HG02588 (cell line): ENCODE measurements around the gene DNAJB6.
"Not testable (repeated sequence)": the region's sequence is repeated elsewhere in the genome, so short reads cannot be mapped to it uniquely, and the experiment has no call there.

Experiments
- ATAC-seq: cut with Tn5 transposase; IDR thresholded peaks from one replicate; pipeline ENCODE4 v1.9.1; 2021; ENCODE audit warnings: mild to moderate bottlenecking, moderate library complexity; ENCODE audit not compliant: unreplicated experiment

The DNAJB6 gene

DNA sequence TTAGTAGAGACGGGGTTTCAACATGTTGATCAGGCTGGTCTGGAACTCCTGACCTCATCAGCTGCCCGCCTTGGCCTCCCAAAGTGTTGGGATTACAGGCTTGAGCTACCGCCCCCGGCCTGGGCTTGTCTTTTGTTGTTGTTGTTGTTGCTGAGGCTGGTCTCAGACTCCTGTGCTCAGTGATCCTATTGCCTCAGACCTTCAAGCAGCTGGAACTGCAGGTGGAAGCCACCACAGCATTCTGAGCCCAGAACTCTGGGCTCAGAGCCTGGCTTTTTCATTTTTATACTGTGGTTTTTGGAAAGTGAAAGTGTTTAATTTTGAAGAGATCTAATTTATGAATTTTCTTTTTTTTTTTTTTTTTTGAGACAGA lies 16.2 kb upstream of the DNAJB6 start:
- ATAC-seq: no peak

DNA sequence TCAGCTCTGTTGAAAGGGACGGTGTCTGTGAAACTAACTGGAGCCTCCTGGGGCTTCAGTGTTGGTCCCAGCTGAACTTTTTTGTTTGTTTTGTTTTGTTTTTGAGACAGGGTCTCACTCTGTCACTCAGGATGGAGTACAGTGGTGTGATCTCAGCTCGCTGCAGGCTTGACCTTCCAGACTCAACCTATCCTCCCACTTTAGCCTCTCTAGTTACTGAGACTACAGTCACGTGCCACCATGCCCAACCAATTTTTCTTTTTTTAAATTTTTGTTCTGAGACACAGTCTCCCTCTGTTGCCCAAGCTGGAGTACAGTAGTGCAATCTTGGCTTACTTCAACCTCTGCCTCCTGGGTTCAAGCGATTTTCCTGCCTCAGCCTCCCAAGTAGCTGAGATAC lies 13.4 kb upstream of the DNAJB6 start:
- no peak for ATAC-seq

DNA sequence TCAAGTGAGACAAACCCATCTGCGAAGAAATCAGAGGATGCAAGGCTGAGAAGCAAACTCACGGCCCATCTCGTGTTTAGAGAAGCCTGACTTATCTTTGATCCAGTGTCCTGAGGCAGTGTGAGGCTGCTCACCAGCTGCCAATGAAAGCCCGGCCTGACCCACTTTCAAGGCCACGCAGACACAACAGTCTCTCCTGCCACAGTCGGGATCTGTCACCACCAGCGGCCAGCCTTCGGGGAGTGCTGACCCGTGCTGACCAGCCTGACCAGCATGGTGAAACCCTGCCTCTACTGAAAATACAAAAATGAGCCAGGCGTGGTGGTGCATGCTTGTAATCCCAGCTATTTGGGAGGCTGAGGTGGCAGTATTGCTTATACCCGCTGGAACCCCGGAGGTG lies 7.4 kb upstream of the DNAJB6 start:
- ATAC-seq: no peak

DNA sequence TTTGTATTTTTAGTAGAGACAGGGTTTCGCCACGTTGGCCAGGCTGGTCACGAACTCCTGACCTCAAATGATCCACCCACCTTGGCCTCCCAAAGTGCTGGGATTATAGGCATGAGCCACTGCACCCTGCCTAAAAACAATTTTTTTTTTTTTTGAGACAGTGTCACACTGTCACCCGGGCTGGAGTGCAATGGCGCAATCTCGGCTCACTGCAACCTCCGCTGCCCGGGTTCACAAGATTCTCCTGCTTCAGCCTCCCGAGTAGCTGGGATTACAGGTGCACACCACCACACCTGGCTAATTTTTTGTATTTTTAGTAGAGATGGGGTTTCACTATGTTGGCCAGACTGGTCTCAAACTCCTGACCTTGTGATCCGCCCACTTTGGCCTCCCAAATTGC lies 6.2 kb upstream of the DNAJB6 start:
- ATAC-seq: not testable (repeated sequence)

DNA sequence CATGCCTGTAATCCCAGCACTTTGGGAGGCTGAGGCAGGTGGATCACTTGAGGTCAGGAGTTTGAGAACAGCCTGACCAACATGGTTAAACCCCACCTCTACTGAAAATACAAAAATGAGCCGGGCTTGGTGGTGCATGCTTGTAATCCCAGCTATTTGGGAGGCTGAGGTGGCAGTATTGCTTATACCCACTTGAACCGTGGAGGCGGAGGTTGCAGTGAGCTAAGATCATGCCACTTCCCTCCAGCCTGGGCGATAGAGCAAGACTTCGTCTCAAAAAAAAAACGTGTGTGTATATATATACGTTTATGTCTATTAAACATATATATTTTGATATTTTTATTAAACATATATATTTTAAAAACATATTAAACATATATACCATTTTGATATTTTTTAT lies 5.8 kb upstream of the DNAJB6 start:
- ATAC-seq: not testable (repeated sequence)

GRCh38 chr7:157335236-157335635 lies 1.6 kb upstream of the DNAJB6 start:
- ATAC-seq: no peak

DNA sequence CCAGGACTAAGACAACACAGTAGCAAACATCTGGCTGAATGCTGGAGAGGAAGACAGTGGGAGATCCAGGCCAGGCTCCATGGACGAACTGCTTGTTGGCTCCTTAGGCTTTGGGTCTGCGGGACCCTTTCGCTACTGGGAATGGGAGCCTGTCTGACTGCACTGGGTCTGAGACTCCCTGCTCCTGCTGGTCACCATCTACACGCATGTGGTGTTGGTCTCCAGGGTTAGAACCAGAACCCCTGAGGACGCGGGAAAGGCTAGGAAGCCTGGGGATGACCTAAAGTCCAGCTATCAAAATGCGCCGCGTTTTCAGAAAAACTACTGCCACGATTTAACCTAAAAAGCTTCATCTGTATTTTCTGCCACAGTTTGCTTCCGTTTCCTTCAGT lies 817 bp upstream of the DNAJB6 start:
- no peak for ATAC-seq

GRCh38 chr7:157337316-157338149 lies 729 bp downstream of the DNAJB6 start:
- peak; percentile 55 for ATAC-seq

DNA sequence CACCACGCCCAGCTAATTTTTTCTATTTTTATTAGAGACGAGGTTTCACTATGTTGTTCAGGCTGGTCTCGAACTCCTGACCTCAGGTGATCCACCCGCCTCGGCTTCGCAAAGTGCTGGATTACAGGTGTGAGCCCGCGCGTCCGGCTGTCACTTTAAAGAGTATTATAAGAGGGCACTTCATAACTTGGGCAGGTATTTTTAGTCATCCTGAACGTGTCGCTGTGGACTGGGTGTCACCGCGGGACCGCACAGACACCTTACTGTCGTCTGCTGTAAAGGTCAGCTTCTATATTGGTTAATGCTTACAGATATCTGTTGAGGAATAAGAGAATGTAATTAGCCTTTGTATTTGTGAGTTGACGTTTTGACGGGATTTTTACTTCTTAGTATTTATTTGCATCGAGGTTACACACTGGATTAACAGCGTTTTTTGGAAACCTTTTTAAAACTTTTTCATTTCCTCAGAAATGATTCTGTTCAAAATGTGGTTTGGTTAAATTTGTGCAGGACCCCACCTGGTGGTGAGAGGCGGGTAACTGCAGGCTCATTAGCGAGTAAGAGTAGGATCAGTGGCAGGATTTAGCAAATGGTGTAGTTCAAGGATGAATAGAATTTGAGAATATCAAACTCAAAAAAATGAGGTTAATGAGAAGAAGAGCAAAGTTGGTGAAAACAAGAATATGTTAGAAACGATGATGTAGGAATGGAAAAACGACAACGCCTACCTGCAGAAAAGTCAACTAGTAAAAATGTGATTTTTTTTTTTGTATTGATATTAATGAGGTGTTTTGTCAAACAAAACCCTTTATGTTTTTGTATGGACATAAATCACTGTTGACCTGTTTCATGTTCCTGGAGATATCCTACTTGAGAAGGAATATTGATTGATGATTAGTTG lies 3.2 kb downstream of the DNAJB6 start:
- no peak for ATAC-seq

- no peak for ATAC-seq
Measured at GRCh38 chr7:157347217-157347904, 10.6 kb downstream of the DNAJB6 start.

GRCh38 chr7:157348548-157348947 lies 11.7 kb downstream of the DNAJB6 start:
- ATAC-seq: no peak

DNA sequence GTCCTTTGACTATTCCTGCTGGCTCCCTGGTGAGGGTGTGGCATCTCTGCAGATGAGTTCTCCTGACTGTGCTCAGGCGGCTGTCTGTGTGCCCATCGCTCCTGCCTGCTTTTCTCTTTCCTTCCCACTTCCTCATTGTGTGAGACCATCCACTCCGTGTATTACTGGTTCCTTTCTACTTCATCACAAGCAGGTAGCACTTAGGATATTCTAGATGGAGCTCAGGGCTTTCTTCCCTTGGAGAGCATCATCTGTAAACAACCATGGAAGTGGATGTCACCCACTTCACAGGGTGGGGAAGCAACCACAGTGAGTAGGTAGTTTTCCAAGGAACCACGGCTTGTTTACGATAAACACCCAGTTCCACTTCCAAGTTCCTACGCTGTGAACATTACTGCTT lies 15.7 kb downstream of the DNAJB6 start:
- no peak for ATAC-seq

DNA sequence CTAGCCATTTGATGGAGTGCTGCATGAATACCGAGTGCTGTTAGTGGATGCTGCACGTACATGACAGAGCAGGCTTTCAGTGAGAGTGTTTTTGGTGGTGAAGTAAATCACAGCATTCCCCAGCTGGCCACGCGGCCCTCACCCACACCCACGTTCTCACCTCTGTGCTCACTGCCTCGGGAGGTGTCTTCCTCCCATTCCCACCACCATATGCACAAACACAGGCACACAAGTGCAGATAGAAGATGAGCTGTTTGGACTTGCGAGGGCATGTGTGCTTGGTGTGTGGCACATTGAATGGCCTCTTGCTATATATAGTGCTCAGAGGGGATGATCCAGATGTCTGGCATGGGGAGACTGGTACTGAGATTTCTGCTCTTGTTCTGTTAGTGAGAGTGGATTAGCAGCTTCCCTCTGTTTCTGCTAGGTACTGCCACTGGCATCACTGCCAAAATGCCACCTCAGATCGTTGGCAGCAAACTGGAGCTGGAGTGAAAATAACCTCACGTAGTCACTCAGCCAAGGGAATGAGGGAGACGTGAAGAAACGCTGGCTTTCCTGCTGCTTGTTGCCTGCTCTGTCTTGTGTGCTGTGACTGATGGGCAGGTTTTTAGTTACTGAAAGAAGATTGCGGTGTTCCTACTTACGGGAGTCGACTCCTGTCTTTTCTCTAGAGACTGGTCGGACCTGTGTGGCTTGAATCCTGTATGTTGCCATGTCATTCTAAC lies 19.1 kb downstream of the DNAJB6 start:
- ATAC-seq: no peak

DNA sequence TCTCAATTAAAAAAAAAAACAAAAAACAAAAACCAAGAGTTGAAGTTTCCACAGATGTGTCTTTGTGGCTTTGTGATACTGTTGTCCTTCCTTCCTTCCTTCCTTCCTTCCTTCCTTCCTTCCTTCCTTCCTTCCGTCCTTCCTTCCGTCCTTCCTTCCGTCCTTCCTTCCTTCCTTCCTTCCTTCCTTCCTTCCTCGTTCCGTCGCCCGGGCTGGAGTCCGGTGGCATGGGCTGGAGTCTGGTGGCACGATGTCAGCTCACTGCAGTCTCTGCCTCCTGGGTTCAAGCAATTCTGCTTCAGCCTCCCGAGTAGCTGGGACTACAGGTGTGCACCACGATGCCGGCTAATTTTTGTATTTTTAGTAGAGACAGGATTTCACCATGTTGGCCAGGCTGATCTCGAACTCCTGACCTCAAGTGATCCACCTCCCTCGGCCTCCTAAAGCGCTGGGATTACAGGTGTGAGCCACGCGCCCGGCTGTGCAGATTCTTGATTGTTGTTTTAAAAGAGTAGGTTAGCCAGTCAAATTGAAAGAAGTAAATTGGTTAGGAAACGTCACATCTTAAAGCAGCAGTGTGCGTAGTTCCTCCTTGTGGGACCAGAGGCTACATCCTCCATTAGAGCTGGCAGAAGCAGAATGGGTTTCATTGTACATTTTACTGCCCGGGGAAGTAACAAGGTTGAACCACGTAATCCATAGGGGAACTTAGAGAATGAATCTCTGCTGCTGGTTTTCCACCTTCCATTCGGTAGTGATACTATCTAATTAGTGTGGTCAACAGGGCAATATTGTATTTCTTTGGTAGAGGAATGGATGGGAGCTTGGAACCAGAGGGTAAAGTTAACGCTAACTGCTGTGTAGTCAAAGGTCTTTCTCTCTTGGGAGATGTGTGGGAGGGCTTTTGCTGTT lies 20.6 kb downstream of the DNAJB6 start:
- ATAC-seq: peak; percentile 87

GRCh38 chr7:157358041-157358752 lies 21.4 kb downstream of the DNAJB6 start:
- no peak for ATAC-seq

- ATAC-seq: no peak
Measured at GRCh38 chr7:157358753-157359096, 21.9 kb downstream of the DNAJB6 start.

DNA sequence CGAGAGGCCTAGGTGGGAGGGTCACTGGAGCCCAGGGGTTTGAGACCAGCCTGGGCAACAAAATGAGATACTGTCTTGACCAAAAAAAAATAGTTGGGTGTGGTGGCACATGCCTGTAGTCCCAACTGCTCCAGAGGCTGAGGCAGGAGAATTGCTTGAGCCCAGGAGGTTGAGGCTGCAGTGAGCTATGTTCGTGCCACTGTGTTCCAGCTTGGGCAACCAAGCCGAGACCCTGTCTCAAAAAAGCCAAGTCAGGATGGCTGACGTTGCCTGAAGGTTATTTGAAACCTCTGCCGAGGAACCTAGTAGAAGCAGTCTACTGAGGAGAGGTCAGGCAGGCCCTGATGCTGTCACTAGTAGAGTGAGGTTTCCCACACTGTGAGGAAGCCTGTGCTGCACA lies 22.8 kb downstream of the DNAJB6 start:
- ATAC-seq: no peak

- ATAC-seq: no peak
Measured at GRCh38 chr7:157360483-157361025, 23.8 kb downstream of the DNAJB6 start.

DNA sequence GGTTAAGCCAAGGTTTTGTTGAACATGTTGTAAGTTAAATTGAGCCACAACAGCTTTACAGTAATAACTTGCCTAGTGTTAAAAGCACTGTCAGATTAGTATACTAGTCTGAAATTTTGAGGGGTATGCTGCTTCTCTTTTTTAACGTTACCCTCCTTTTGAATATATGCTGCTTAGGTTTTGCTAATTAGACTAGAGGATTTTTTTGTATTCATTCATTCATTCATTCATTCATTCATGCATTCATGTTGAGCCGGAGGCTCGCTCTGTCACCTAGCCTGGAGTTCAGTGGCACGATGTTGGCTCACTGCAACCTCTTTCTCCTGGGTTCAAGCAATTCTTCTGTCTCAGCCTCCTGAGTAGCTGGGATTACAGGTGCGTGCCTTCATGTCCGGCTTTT lies 24.7 kb downstream of the DNAJB6 start:
- no peak for ATAC-seq
